Fibroblast of mammary gland (primary cell): ENCODE data around the gene POLR3K.

ENCODE experiments used
- DNase-seq: peaks from one replicate; pipeline ENCODE4 v3.0.0-alpha.2; 2010; ENCODE audit warnings: low read depth
- H3K4me3 ChIP-seq: 2 replicates; pipeline ENCODE4 v1.5.1; 2011; ENCODE audit warnings: low read depth, mild to moderate bottlenecking, low read length, moderate library complexity; ENCODE audit not compliant: control insufficient read depth
- CTCF ChIP-seq: conservative IDR thresholded peaks from 2 replicates; pipeline ENCODE4 v1.5.1; 2011; ENCODE audit warnings: low read depth, low read length, inconsistent platforms; ENCODE audit not compliant: control insufficient read depth, insufficient read depth

POLR3K gene

GRCh38 chr16:85865-86264 lies 32.5 kb upstream of the POLR3K start:
- DNase-seq, result peak; percentile 21
- H3K4me3 ChIP-seq, result no peak overlapping the region
- TF ChIP-seq CTCF, result no peak

- TF ChIP-seq CTCF, result no peak
- H3K4me3 ChIP-seq, result no peak overlapping the region
- DNase-seq, result no peak
Observed at GRCh38 chr16:85407-85782, 32.0 kb upstream of the POLR3K start.

- TF ChIP-seq CTCF, result no peak
- H3K4me3 ChIP-seq, result no peak overlapping the region
- peak; percentile 97 for DNase-seq
Observed at GRCh38 chr16:84718-85406, 31.5 kb upstream of the POLR3K start.

GRCh38 chr16:83781-84615 lies 30.6 kb upstream of the POLR3K start:
- DNase-seq, result peak; percentile 70
- no peak for TF ChIP-seq CTCF
- H3K4me3 ChIP-seq, result no peak overlapping the region

GRCh38 chr16:83060-83603 lies 29.7 kb upstream of the POLR3K start:
- TF ChIP-seq CTCF, result no peak
- H3K4me3 ChIP-seq, result no peak overlapping the region
- no peak for DNase-seq

GRCh38 chr16:79151-80054 lies 26.0 kb upstream of the POLR3K start:
- DNase-seq, result peak; percentile 75
- H3K4me3 ChIP-seq, result peak overlapping the region; percentile 73
- TF ChIP-seq CTCF, result no peak
